Karpas-422 (cell line): ENCODE results near the gene SETX. TPM values are rescaled to one million over a fixed set of nuclear protein-coding genes. Genes with fewer than 3 reads are reported as not detected.

Source experiments
- DNase-seq: peaks from one replicate; pipeline ENCODE4 v3.0.0-alpha.2; 2015
- H2AFZ ChIP-seq: fragments of 200-600 bp; sonication (generic); 2 replicates; pipeline ENCODE4 v1.6.1; 2014; ENCODE audit warnings: antibody characterized with exemption, low read length, mixed read lengths
- H3K27ac ChIP-seq: fragments of 200-600 bp; sonication (generic); 2 replicates; pipeline ENCODE4 v1.5.1; 2014; ENCODE audit warnings: mild to moderate bottlenecking, low read length, moderate library complexity
- H3K27me3 ChIP-seq: fragments of 200-600 bp; sonication (generic); 2 replicates; pipeline ENCODE4 v1.6.1; 2014; ENCODE audit warnings: low read length, mixed read lengths
- H3K36me3 ChIP-seq: fragments of 200-600 bp; sonication (generic); 2 replicates; pipeline ENCODE4 v1.6.1; 2014; ENCODE audit warnings: low read length, mixed read lengths; ENCODE audit not compliant: insufficient read depth
- H3K4me1 ChIP-seq: fragments of 200-600 bp; sonication (generic); 2 replicates; pipeline ENCODE4 v1.6.1; 2014; ENCODE audit warnings: mild to moderate bottlenecking, low read length, mixed read lengths
- H3K4me2 ChIP-seq: fragments of 200-600 bp; sonication (generic); 2 replicates; pipeline ENCODE4 v1.6.1; 2014; ENCODE audit warnings: low read length, low read depth, mild to moderate bottlenecking; ENCODE audit not compliant: poor library complexity, severe bottlenecking
- H3K4me3 ChIP-seq: fragments of 200-600 bp; sonication (generic); 2 replicates; pipeline ENCODE4 v1.5.1; 2014; ENCODE audit warnings: mild to moderate bottlenecking, antibody characterized with exemption, low read length, mixed read lengths
- H3K79me2 ChIP-seq: fragments of 200-600 bp; sonication (generic); 2 replicates; pipeline ENCODE4 v1.6.1; 2014; ENCODE audit warnings: mild to moderate bottlenecking, low read length, mixed read lengths
- H3K9ac ChIP-seq: fragments of 200-600 bp; sonication (generic); 2 replicates; pipeline ENCODE4 v1.6.0; 2014; ENCODE audit warnings: low read length
- H3K9me2 ChIP-seq: fragments of 200-600 bp; sonication (generic), shearing (Covaris generic); replicated peaks from 2 replicates; pipeline ENCODE4 v1.6.0; 2014; ENCODE audit warnings: mild to moderate bottlenecking, low read length, moderate library complexity; ENCODE audit not compliant: insufficient read depth
- H3K9me3 ChIP-seq: fragments of 300-700, 200-600 bp; sonication (generic); 2 replicates; pipeline ENCODE4 v1.6.1; 2014; ENCODE audit warnings: low read length, mixed read lengths
- H4K20me1 ChIP-seq: fragments of 200-600 bp; sonication (generic); 2 replicates; pipeline ENCODE4 v1.6.1; 2014; ENCODE audit warnings: mild to moderate bottlenecking, antibody characterized with exemption, low read length, low read depth; ENCODE audit not compliant: insufficient read depth
- total RNA-seq: library from RNA; depleted of rRNA; stranded (reverse); fragments of >200 nt; shearing (Covaris generic); gene quantifications from 2 replicates; pipeline ENCODE4 v1.2.3, GENCODE V29; 2014; ENCODE audit warnings: low replicate concordance

SETX gene
- total RNA-seq, 1 experiment from 2014 or later: 56.0 TPM

DNA sequence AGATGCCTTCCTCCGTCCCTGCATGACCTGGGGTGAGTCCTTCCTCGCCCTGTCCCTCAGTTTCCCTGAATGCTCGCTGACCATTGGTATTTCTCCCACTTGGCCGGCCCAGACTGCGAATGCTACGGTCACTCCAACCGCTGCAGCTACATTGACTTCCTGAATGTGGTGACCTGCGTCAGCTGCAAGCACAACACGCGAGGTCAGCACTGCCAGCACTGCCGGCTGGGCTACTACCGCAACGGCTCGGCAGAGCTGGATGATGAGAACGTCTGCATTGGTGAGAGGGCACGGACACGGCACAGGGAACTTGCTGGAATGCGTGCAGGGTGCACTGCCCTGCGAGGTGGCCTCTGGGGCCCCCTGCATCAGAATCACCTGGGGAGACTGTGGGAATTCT, 115.8 kb downstream of the SETX start:
- no peak for DNase-seq
- H3K9ac ChIP-seq: no peak overlapping the region

DNA sequence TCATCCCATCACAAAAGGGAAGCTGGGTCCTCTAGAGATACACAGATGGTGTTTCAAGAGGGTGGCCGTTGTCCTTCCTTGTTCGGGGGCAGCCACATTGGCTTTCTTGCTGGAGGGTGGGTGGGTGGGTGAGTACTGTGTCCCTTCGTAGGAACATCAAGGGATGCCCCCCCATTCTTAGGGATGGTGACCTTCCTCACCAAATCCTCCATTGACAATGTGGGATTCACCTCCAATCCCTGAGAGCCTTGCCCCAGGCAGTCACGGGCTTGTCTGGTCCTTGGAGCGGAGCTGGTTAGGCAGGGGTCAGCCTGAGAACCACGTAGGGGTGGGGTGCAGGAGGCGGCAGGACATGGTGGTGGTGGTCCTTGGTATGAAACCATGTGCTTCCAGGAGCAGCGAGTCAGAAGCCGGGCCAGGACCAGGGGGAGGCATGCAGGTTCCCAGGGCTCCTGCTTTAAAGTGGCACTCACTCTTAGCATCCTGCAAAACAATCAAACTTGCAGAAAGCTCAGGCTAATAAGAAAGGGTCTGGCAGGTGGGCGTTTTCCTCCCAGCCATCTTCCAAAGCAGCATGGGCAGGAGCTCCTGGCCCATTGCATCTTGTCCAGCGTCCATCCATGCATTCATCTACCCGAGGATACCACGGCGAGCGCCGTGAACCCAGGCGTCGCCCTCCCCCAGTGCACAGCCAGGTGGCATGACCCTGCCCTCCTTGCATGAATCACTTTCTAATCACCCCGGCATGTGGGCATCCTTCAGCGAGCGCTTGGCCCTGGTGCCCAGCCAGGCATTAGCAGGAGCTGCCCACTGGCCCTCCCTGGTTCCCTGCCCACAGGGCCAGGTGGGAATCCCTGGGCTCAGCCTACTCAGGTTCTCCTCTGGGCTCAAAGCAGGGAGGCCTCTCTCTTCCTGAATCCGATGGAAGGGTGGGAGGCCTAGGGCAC, 116.5 kb downstream of the SETX start:
- Histone ChIP-seq H3K36me3 (no peaks in the 10 kb centered on the region), H3K27ac (no peak overlapping the region), H3K79me2 (no peaks in the 10 kb centered on the region), H3K4me3 (no peak overlapping the region), H3K9me2 (no peaks in the 10 kb centered on the region), H3K9ac (no peak overlapping the region), H3K9me3 (no peaks in the 10 kb centered on the region), H3K4me1 (peaks cover 11% of the 10 kb centered on the region), H4K20me1 (peaks cover 8% of the 10 kb centered on the region; the same call in 1 of the 2 replicates), H2AFZ (no peak overlapping the region), H3K4me2 (no peak overlapping the region), H3K27me3 (peaks cover 2% of the 10 kb centered on the region; the same call in 1 of the 2 replicates)
- DNase-seq: no peak

More for the DNA sequence above, 115.8 kb downstream of the SETX start:
- H3K27me3 ChIP-seq: peaks cover 2% of the 10 kb centered on the region; the same call in 1 of the 2 replicates
- peaks cover 11% of the 10 kb centered on the region for H3K4me1 ChIP-seq
- H2AFZ ChIP-seq: no peak overlapping the region
- no peaks in the 10 kb centered on the region for H3K9me2 ChIP-seq
- no peaks in the 10 kb centered on the region for H3K36me3 ChIP-seq
- H3K9me3 ChIP-seq: no peaks in the 10 kb centered on the region
- H3K4me3 ChIP-seq: no peak overlapping the region
- no peak overlapping the region for H3K4me2 ChIP-seq
- no peaks in the 10 kb centered on the region for H3K79me2 ChIP-seq
- peaks cover 8% of the 10 kb centered on the region; the same call in 1 of the 2 replicates for H4K20me1 ChIP-seq
- H3K27ac ChIP-seq: no peak overlapping the region

DNA sequence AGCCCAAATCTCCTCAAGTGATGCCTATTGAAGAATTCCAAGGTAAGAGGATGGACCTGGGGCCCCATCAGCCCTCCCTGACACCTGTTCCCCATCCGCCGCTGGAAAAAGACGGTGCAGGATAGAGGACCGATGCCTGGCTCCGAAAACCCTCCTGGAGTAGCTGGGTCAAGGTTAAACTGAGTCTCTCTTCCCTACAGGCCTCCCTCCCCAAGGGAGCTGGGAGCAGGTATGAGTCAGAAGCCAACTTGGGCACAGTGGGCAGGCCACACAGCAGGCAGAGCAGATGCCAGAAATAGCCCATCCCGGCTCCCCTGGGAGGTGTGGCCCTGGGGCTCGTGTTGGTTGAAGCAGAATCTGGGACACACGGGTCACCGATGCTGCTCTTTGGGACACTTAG, 117.3 kb downstream of the SETX start:
- Histone ChIP-seq H3K9ac (no peak overlapping the region), H3K4me2 (no peak overlapping the region), H3K4me1 (peaks cover 10% of the 10 kb centered on the region), H3K4me3 (no peak overlapping the region), H3K9me3 (no peaks in the 10 kb centered on the region), H3K27me3 (peaks cover 2% of the 10 kb centered on the region; the same call in 1 of the 2 replicates), H3K27ac (no peak overlapping the region), H3K9me2 (no peaks in the 10 kb centered on the region), H3K36me3 (no peaks in the 10 kb centered on the region), H3K79me2 (no peaks in the 10 kb centered on the region), H2AFZ (no peak overlapping the region), H4K20me1 (peaks cover 8% of the 10 kb centered on the region; the same call in 1 of the 2 replicates)
- no peak for DNase-seq

DNA sequence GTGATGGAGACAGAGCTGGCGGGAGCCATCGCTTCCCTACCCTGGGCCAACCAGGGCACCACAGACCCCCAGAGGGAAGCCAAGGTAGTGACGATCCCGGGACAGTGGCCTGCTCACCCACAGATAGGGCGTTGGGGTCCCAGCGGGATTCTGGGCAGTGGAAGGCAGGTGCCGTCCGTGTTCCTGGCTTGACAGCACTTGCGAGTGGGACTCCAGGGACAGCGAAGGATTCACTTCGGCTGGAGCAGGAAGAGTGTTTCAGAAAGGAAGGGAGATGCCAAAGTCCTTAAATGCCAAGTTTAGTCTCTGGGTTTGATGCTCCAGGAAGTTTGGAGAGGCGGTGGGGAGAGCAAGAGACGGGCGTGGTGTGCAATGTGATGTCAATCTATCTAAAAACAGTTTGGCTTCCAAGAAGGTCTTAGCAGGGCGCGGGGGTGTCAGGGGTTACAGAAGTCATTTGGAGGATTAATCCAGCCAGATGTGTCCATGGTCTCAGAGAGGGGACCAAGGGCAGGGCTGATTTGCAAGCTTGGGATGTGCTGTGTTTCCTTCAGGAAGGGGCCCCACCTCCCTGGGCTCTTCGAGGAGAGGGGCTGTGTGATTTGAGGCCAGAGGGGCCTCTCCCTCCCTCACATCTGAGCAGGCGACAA, 118.0 kb downstream of the SETX start:
- no peaks in the 10 kb centered on the region for H3K36me3 ChIP-seq
- no peak overlapping the region for H3K4me2 ChIP-seq
- H3K9me3 ChIP-seq: no peaks in the 10 kb centered on the region
- peaks cover 8% of the 10 kb centered on the region; the same call in 1 of the 2 replicates for H4K20me1 ChIP-seq
- no peaks in the 10 kb centered on the region for H3K79me2 ChIP-seq
- H3K27me3 ChIP-seq: no peaks in the 10 kb centered on the region
- H3K4me3 ChIP-seq: no peak overlapping the region
- DNase-seq: no peak
- H3K27ac ChIP-seq: no peak overlapping the region
- H3K9ac ChIP-seq: no peak overlapping the region
- H3K9me2 ChIP-seq: no peaks in the 10 kb centered on the region
- H3K4me1 ChIP-seq: peaks cover 6% of the 10 kb centered on the region
- H2AFZ ChIP-seq: no peak overlapping the region

DNA sequence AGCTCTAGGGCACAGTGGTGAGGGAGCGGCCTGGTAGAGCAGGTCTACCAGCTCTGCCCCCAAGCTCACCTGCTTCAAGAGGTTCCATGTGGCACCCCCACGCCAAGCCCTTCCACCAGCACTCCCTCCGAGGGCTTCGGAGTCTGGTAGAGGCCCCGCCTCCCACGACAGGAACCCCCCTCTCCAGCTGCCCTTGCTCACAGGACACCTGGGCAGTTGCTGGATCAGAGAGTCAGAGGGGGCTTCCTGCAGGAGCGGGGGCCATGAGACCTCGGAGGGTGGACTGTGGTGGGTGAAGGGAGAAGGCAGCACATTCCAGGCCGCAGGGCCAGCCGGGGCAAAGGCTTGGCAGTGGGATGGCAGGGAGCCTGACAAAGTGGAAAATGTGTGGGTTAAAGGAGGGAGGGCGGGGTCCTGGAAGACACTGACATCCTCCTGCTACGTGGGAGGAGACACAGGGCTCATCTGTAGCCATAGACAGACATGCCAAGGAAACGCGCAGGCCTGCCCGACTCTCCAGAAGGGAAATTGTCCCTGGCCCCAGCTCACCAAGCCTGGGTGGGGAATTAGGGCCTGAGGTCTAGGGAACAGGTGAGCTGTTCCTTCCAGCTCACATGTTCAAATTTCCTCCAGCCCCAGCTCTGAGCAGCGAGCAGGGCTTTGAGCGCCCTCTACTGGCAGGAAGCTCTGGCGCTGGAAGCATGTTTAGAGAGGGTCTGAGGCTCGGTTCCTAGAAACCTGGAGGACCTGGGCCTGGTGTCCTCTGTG, 118.7 kb downstream of the SETX start:
- H3K27me3 ChIP-seq: no peaks in the 10 kb centered on the region
- peaks cover 8% of the 10 kb centered on the region; the same call in 1 of the 2 replicates for H4K20me1 ChIP-seq
- no peak overlapping the region for H2AFZ ChIP-seq
- no peak overlapping the region for H3K9ac ChIP-seq
- H3K4me1 ChIP-seq: 0 out of 2 replicates have a peak, but pooled peaks cover under 1% of the 10 kb centered on the region
- H3K27ac ChIP-seq: no peak overlapping the region
- H3K36me3 ChIP-seq: no peaks in the 10 kb centered on the region
- DNase-seq: peak; percentile 94
- H3K9me3 ChIP-seq: no peaks in the 10 kb centered on the region
- no peaks in the 10 kb centered on the region for H3K79me2 ChIP-seq
- H3K4me2 ChIP-seq: no peak overlapping the region
- H3K4me3 ChIP-seq: no peak overlapping the region
- no peaks in the 10 kb centered on the region for H3K9me2 ChIP-seq

DNA sequence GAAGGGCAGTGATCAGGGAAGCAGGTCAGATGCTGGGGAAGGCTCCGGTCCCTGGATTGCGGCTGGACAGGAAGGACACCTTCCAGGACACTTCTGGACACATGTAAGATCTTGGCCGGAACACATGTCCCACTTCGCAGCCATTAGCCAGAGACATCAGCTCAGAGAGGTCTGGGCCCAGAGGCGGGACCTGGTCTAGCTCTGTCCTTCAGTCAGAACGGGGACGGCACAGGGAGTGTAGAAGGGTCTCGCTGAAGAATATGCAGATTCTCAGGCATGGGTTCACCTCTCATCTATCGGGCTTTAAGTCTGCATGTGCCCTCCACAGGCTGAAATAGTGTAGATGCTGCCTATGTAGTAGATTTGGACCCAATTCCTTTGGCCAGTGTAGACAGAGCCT, 119.7 kb downstream of the SETX start:
- DNase-seq: no peak
- H2AFZ ChIP-seq: no peak overlapping the region
- H3K9me3 ChIP-seq: no peaks in the 10 kb centered on the region
- H3K4me2 ChIP-seq: no peak overlapping the region
- no peaks in the 10 kb centered on the region for H3K27me3 ChIP-seq
- H3K79me2 ChIP-seq: no peaks in the 10 kb centered on the region
- H3K27ac ChIP-seq: no peak overlapping the region
- H4K20me1 ChIP-seq: peaks cover 8% of the 10 kb centered on the region; the same call in 1 of the 2 replicates
- no peaks in the 10 kb centered on the region for H3K36me3 ChIP-seq
- no peaks in the 10 kb centered on the region for H3K9me2 ChIP-seq
- no peak overlapping the region for H3K9ac ChIP-seq
- 0 out of 2 replicates have a peak, but pooled peaks cover 4% of the 10 kb centered on the region for H3K4me1 ChIP-seq
- H3K4me3 ChIP-seq: no peak overlapping the region

DNA sequence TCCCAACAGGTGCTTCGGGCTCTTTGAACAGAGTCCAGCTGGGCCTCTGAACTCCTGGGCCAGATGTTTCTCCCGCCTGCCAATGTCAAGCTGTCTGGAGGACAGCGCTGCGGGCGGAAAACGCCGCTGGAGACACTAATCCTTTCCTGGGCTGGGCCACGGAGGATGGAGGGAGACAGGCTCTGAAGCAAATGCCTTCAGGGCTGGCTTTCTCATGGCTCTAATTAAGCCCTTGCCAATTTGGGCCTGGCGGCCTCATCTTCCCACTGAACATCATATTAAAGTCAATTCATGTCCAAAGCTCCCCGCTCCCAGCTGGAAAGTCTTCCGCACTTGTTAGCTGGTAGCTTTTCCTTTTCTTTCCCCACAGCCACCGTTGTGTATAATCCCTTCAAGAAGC, 120.3 kb downstream of the SETX start:
- Histone ChIP-seq H3K9me2 (no peaks in the 10 kb centered on the region), H3K9me3 (no peaks in the 10 kb centered on the region), H2AFZ (no peak overlapping the region), H4K20me1 (peaks cover 8% of the 10 kb centered on the region; the same call in 1 of the 2 replicates), H3K9ac (no peak overlapping the region), H3K4me2 (no peak overlapping the region), H3K4me1 (0 out of 2 replicates have a peak, but pooled peaks cover 4% of the 10 kb centered on the region), H3K27ac (no peak overlapping the region), H3K79me2 (no peaks in the 10 kb centered on the region), H3K27me3 (no peaks in the 10 kb centered on the region), H3K36me3 (no peaks in the 10 kb centered on the region), H3K4me3 (no peak overlapping the region)
- no peak for DNase-seq
